ENCODE data around the gene TWSG1. TPM values are rescaled to one million over a fixed set of nuclear protein-coding genes. Genes with fewer than 3 reads are reported as not detected.

Gene TWSG1
- total RNA-seq, 1 experiment from 2014 or later, result 19.3 TPM

GRCh38 chr18:9333441-9334328 is 888 bp upstream of the TWSG1 start (continued):
- TF ChIP-seq HMGXB4 (CRISPR knock-in tag; IDR thresholded peaks at IDR 0.05), result 0 out of 2 replicates have a peak, but pooled peaks have one; percentile 31
- TF ChIP-seq ATF1 (CRISPR knock-in tag; IDR thresholded peaks at IDR 0.05), result 0 out of 2 replicates have a peak, but pooled peaks have one; percentile 42
- peak; percentile 93 for TF ChIP-seq MAX (CRISPR knock-in tag; IDR thresholded peaks at IDR 0.05)

DNA sequence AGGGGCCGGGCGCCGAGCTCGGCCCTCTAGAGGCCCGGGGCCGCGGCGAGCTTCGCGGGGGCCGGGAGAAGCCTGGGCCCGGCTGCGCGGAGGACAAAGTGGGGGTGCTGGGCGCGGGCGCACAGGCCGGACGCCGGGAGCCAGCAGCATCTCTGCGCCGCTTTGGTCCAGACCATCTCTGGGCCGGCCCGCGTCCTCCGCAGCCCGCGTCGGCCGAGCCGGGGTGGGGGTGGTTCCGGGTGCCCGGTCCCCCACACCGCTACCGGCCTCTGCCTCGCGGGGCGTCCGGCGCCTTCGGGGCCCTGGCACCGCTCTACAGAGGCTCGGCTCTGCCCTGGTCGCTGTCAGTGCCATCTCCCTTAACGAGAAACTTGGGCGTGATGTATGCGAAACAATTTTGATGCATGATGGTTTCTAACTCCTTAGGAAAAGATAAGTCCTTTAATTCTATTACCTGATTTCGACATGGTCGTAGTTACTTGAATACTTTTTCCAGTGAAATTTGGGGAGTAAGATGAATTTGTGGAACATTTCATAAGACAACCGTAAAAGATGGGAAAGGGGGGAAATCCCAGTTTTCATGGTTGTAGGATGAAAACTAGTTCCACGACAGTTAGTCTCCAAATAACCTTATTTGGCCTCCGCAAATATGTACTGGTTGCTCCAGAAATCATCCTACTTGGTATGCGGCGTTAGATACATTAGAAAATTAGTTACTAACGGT is 562 bp downstream of the TWSG1 start:
- H3K4me3 Mint-ChIP-seq, result peak overlapping the region; percentile 86
- no peaks in the 10 kb centered on the region for H3K9me3 Mint-ChIP-seq
- peaks cover 10% of the 10 kb centered on the region; the same call in 1 of the 2 replicates for H3K4me1 Mint-ChIP-seq
- peaks cover 8% of the 10 kb centered on the region; the same call in 1 of the 2 replicates for H3K36me3 Mint-ChIP-seq
- ATAC-seq (peak; percentile 53), DNase-seq (ENCODE audit: low spot score) (no peak)
- no peak overlapping the region for H3K27ac Mint-ChIP-seq
- peaks cover 27% of the 10 kb centered on the region for H3K27me3 Mint-ChIP-seq (ENCODE audit: low read depth)
- POLR2A ChIA-PET, result interaction anchor here (1.7 to 1.8 kb wide), 3 partner anchors 13 to 198 kb away, joined by 5 to 10 read pairs (median 6); partner anchors contain the start of gene ANKRD12
- CTCF ChIA-PET, result interaction anchor here (0.6 to 2.0 kb wide), 18 partner anchors 14 to 706 kb away, joined by 3 to 22 read pairs (median 4); no protein-coding TSS in a partner anchor
- TF ChIP-seq JAZF1 (CRISPR knock-in tag; IDR thresholded peaks at IDR 0.05), result no peak
- no peak for TF ChIP-seq GTF2I (CRISPR knock-in tag; conservative IDR thresholded peaks at IDR 0.05)
- no peak for TF ChIP-seq TEAD1 (CRISPR knock-in tag; IDR thresholded peaks at IDR 0.05)
- TF ChIP-seq, protein P1, sequence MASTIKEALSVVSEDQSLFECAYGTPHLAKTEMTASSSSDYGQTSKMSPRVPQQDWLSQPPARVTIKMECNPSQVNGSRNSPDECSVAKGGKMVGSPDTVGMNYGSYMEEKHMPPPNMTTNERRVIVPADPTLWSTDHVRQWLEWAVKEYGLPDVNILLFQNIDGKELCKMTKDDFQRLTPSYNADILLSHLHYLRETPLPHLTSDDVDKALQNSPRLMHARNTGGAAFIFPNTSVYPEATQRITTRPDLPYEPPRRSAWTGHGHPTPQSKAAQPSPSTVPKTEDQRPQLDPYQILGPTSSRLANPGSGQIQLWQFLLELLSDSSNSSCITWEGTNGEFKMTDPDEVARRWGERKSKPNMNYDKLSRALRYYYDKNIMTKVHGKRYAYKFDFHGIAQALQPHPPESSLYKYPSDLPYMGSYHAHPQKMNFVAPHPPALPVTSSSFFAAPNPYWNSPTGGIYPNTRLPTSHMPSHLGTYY (CRISPR knock-in tag; IDR thresholded peaks at IDR 0.05), result no peak
- TF ChIP-seq NFYB (CRISPR knock-in tag; conservative IDR thresholded peaks at IDR 0.05; ENCODE audit: low read depth), result no peak
- TF ChIP-seq, protein P2, sequence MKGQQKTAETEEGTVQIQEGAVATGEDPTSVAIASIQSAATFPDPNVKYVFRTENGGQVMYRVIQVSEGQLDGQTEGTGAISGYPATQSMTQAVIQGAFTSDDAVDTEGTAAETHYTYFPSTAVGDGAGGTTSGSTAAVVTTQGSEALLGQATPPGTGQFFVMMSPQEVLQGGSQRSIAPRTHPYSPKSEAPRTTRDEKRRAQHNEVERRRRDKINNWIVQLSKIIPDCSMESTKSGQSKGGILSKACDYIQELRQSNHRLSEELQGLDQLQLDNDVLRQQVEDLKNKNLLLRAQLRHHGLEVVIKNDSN (CRISPR knock-in tag; IDR thresholded peaks at IDR 0.05), result no peak
- TF ChIP-seq, protein P3, sequence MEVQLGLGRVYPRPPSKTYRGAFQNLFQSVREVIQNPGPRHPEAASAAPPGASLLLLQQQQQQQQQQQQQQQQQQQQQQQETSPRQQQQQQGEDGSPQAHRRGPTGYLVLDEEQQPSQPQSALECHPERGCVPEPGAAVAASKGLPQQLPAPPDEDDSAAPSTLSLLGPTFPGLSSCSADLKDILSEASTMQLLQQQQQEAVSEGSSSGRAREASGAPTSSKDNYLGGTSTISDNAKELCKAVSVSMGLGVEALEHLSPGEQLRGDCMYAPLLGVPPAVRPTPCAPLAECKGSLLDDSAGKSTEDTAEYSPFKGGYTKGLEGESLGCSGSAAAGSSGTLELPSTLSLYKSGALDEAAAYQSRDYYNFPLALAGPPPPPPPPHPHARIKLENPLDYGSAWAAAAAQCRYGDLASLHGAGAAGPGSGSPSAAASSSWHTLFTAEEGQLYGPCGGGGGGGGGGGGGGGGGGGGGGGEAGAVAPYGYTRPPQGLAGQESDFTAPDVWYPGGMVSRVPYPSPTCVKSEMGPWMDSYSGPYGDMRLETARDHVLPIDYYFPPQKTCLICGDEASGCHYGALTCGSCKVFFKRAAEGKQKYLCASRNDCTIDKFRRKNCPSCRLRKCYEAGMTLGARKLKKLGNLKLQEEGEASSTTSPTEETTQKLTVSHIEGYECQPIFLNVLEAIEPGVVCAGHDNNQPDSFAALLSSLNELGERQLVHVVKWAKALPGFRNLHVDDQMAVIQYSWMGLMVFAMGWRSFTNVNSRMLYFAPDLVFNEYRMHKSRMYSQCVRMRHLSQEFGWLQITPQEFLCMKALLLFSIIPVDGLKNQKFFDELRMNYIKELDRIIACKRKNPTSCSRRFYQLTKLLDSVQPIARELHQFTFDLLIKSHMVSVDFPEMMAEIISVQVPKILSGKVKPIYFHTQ (CRISPR knock-in tag; IDR thresholded peaks at IDR 0.05), result no peak
- peak; percentile 80 for TF ChIP-seq HMGXB4 (CRISPR knock-in tag; IDR thresholded peaks at IDR 0.05)
- no peak for TF ChIP-seq MLX (CRISPR knock-in tag; IDR thresholded peaks at IDR 0.05)
- TF ChIP-seq FOXP1 (CRISPR knock-in tag; IDR thresholded peaks at IDR 0.05; ENCODE audit: borderline replicate concordance), result 0 out of 2 replicates have a peak, but pooled peaks have one; percentile 37
- 0 out of 2 replicates have a peak, but pooled peaks have one; percentile 21 for TF ChIP-seq FOXP4 (CRISPR knock-in tag; IDR thresholded peaks at IDR 0.05)
- TF ChIP-seq, protein P4, sequence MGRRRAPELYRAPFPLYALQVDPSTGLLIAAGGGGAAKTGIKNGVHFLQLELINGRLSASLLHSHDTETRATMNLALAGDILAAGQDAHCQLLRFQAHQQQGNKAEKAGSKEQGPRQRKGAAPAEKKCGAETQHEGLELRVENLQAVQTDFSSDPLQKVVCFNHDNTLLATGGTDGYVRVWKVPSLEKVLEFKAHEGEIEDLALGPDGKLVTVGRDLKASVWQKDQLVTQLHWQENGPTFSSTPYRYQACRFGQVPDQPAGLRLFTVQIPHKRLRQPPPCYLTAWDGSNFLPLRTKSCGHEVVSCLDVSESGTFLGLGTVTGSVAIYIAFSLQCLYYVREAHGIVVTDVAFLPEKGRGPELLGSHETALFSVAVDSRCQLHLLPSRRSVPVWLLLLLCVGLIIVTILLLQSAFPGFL (CRISPR knock-in tag; IDR thresholded peaks at IDR 0.05; ENCODE audit: borderline replicate concordance), result 0 out of 2 replicates have a peak, but pooled peaks have one; percentile 38
- no peak for TF ChIP-seq NFATC4 (CRISPR knock-in tag; IDR thresholded peaks at IDR 0.05)
- TF ChIP-seq ZNF423 (CRISPR knock-in tag; IDR thresholded peaks at IDR 0.05), result peak; percentile 13; the same call in 1 of the 2 replicates
- TF ChIP-seq SP1 (CRISPR knock-in tag; conservative IDR thresholded peaks at IDR 0.05), result 0 out of 2 replicates have a peak, but pooled peaks have one; percentile 12
- no peak for TF ChIP-seq RELA (CRISPR knock-in tag; IDR thresholded peaks at IDR 0.05; ENCODE audit: borderline replicate concordance)
